NT2/D1 (cell line): ENCODE measurements around the gene ACTC1.

Source experiments
- DNase-seq: peaks from one replicate; pipeline ENCODE4 v3.0.0-alpha.2; 2011; ENCODE audit warnings: low read depth, low spot score
- H3K27me3 ChIP-seq: 2 replicates; pipeline ENCODE4 v1.6.0; 2011; ENCODE audit warnings: mild to moderate bottlenecking; ENCODE audit not compliant: insufficient read length, insufficient read depth
- H3K36me3 ChIP-seq: 2 replicates; pipeline ENCODE4 v1.6.1; 2011; ENCODE audit warnings: mild to moderate bottlenecking, low read length, mixed read lengths; ENCODE audit not compliant: insufficient read depth, insufficient read length
- H3K4me1 ChIP-seq: 2 replicates; pipeline ENCODE4 v1.5.1; 2011; ENCODE audit not compliant: insufficient read depth, insufficient read length
- H3K4me3 ChIP-seq: 2 replicates; pipeline ENCODE4 v1.5.1; 2011; ENCODE audit warnings: low read depth; ENCODE audit not compliant: insufficient read length
- H3K9ac ChIP-seq: 2 replicates; pipeline ENCODE4 v1.6.0; 2011; ENCODE audit warnings: low read depth; ENCODE audit not compliant: insufficient read length
- H3K9me3 ChIP-seq: 2 replicates; pipeline ENCODE4 v1.5.1; 2011; ENCODE audit warnings: mild to moderate bottlenecking, low read length; ENCODE audit not compliant: insufficient read depth
- SUZ12 ChIP-seq: IDR thresholded peaks from 2 replicates; pipeline ENCODE4 v1.6.1; 2011; ENCODE audit not compliant: insufficient read length, insufficient read depth; ENCODE audit errors: extremely low read depth
- YY1 ChIP-seq: IDR thresholded peaks from 2 replicates; pipeline ENCODE4 v1.6.1; 2011; ENCODE audit not compliant: insufficient read length, insufficient read depth
- ZNF274 ChIP-seq: IDR thresholded peaks from 2 replicates; pipeline ENCODE4 v1.6.1; 2011; ENCODE audit warnings: mild to moderate bottlenecking, low read depth, low read length

The ACTC1 gene

GRCh38 chr15:34755419-34755773 is 40.0 kb downstream of the ACTC1 start:
- H3K4me1 ChIP-seq, result no peaks in the 10 kb centered on the region
- peaks cover 57% of the 10 kb centered on the region for H3K27me3 ChIP-seq
- TF ChIP-seq ZNF274, result no peak
- TF ChIP-seq YY1, result no peak
- peak; percentile 9 for TF ChIP-seq SUZ12
- no peaks in the 10 kb centered on the region for H3K36me3 ChIP-seq
- H3K4me3 ChIP-seq, result peak overlapping the region; percentile 40
- H3K9me3 ChIP-seq, result no peaks in the 10 kb centered on the region
- H3K9ac ChIP-seq, result peak overlapping the region; percentile 56
- DNase-seq, result no peak

- H3K4me3 ChIP-seq, result peak within 1 kb of the TSS; percentile 40
- no peak for TF ChIP-seq YY1
- peak; percentile 85 for TF ChIP-seq SUZ12
- no peaks in the 10 kb centered on the region for H3K36me3 ChIP-seq
- DNase-seq, result no peak
- H3K27me3 ChIP-seq, result peaks cover 57% of the 10 kb centered on the region
- H3K9ac ChIP-seq, result peak within 1 kb of the TSS; percentile 56
- no peaks in the 10 kb centered on the region for H3K9me3 ChIP-seq
- H3K4me1 ChIP-seq, result no peaks in the 10 kb centered on the region
Observed at GRCh38 chr15:34754674-34755418, 40.5 kb downstream of the ACTC1 start, which contains the start of gene GJD2. Gene GJD2 (minus strand): TSS chr15:34754998. CDS start chr15:34754488, 510 bp downstream.

- TF ChIP-seq YY1, result no peak
- no peak for TF ChIP-seq SUZ12
- TF ChIP-seq ZNF274, result no peak
Observed at GRCh38 chr15:34754171-34754601, 41.2 kb downstream of the ACTC1 start.

GRCh38 chr15:34753236-34753894 is 42.0 kb downstream of the ACTC1 start:
- no peak overlapping the region for H3K9ac ChIP-seq
- peak; percentile 46 for DNase-seq
- no peaks in the 10 kb centered on the region for H3K4me1 ChIP-seq
- H3K9me3 ChIP-seq, result no peaks in the 10 kb centered on the region
- no peak overlapping the region for H3K4me3 ChIP-seq
- TF ChIP-seq SUZ12, result no peak
- no peak for TF ChIP-seq YY1
- TF ChIP-seq ZNF274, result no peak
- peaks cover 53% of the 10 kb centered on the region for H3K27me3 ChIP-seq
- no peaks in the 10 kb centered on the region for H3K36me3 ChIP-seq

More at GRCh38 chr15:34754171-34754601, 41.2 kb downstream of the ACTC1 start:
- no peaks in the 10 kb centered on the region for H3K36me3 ChIP-seq
- DNase-seq, result no peak
- peak overlapping the region; percentile 40 for H3K4me3 ChIP-seq
- H3K9me3 ChIP-seq, result no peaks in the 10 kb centered on the region
- H3K27me3 ChIP-seq, result peaks cover 57% of the 10 kb centered on the region
- no peaks in the 10 kb centered on the region for H3K4me1 ChIP-seq
- no peak overlapping the region for H3K9ac ChIP-seq

GRCh38 chr15:34749691-34750090 is 45.7 kb downstream of the ACTC1 start:
- peaks cover 17% of the 10 kb centered on the region for H3K27me3 ChIP-seq
- no peaks in the 10 kb centered on the region for H3K36me3 ChIP-seq
- no peak overlapping the region for H3K4me3 ChIP-seq
- TF ChIP-seq SUZ12, result no peak
- no peak for TF ChIP-seq ZNF274
- TF ChIP-seq YY1, result no peak
- no peak overlapping the region for H3K9ac ChIP-seq
- H3K9me3 ChIP-seq, result no peaks in the 10 kb centered on the region
- no peak for DNase-seq
- no peaks in the 10 kb centered on the region for H3K4me1 ChIP-seq
